GM18867 (cell line): Measurements from ENCODE around the gene FADS3.

Experiments
- ATAC-seq: cut with Tn5 transposase; IDR thresholded peaks from one replicate; pipeline ENCODE4 v1.9.1; 2021; ENCODE audit warnings: mild to moderate bottlenecking, moderate library complexity; ENCODE audit not compliant: unreplicated experiment

The FADS3 gene

GRCh38 chr11:61881397-61881796 lies 9.9 kb downstream of the FADS3 start:
- no peak for ATAC-seq

GRCh38 chr11:61880454-61880853 lies 10.9 kb downstream of the FADS3 start:
- ATAC-seq = no peak

DNA sequence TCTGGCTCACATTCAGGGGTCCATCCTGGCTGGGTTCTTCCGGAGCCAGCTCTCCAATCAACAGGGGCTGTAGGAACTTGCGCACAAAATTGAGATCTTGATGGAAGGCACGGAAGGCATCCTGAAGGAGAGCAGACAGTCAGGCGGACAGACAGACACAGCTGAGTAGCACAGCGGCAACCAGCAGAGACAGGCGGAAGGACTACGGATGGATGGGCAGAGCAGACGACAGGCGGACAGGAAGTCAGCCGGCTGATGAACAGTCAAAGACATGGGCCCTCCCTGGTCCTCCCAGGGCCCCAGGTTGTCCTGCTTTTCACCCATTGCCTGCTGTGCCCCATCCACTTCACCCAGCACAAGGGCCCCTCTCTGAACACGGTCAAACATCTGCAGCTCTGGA lies 11.3 kb downstream of the FADS3 start:
- no peak for ATAC-seq

DNA sequence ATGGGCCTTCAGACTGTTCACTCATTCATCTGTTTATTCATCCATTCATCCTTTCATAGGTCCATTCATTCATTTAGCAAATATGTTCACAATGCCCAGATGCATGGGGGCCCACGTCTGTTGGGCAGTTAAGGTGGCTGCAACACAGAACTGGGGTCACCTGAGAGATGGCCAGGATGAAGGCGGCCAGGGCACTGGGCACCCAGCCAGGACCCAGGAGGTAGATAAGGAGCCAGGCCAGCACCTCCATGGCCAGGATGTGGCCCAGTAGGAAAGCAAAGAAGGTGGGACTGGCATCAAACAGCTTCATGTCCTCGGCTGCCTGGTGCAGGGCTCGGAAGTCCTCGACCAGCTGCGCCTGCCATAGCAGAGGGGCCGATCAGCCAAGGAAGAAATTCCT lies 12.2 kb downstream of the FADS3 start:
- ATAC-seq = no peak

- no peak for ATAC-seq
Observed at GRCh38 chr11:61875698-61876097, 15.6 kb downstream of the FADS3 start.

- no peak for ATAC-seq
Observed at GRCh38 chr11:61874853-61875252, 16.5 kb downstream of the FADS3 start.

GRCh38 chr11:61874377-61874809 lies 17.0 kb downstream of the FADS3 start:
- no peak for ATAC-seq

- no peak for ATAC-seq
Observed at GRCh38 chr11:61873588-61874376, 17.6 kb downstream of the FADS3 start.

GRCh38 chr11:61872935-61873565 lies 18.3 kb downstream of the FADS3 start:
- no peak for ATAC-seq

GRCh38 chr11:61871158-61871597 lies 20.2 kb downstream of the FADS3 start:
- peak; percentile 67 for ATAC-seq

GRCh38 chr11:61870541-61871031 lies 20.8 kb downstream of the FADS3 start:
- ATAC-seq = no peak

DNA sequence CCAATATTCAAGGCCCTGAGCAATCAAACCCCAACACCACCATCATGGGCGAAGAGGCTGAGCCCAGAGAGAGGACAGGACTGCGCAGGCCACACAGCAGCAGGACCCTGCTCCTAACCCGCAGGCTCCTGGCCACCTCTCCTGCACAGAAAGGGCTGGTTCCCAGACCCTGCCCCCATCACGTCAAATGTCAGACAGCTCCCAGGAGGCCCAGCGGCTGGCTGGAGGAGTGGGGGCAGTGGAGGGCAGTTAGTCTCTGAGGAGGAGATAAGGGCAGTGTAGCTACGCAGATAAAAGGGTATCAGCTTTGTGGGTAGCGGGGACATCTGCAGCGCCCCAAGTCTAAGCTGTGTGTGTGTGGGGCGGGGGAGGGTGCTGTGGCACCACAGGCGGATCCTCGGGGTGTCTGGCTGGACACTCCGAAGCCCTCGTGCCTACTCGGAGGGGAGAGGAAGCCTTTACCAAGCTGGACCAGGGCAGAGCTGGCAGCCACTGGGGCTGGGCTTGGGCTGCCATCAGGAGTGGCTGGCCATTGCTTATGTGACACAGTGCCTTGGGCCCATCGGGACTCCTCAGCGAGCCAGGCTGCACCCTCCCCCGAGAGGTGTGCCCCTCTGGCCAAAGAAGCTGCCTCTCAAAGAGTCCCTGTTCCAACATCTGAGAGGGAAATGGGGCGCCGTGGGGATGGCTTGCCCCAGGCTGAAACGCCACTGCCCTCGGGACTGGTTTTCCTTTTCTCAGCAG lies 21.5 kb downstream of the FADS3 start:
- ATAC-seq = no peak

DNA sequence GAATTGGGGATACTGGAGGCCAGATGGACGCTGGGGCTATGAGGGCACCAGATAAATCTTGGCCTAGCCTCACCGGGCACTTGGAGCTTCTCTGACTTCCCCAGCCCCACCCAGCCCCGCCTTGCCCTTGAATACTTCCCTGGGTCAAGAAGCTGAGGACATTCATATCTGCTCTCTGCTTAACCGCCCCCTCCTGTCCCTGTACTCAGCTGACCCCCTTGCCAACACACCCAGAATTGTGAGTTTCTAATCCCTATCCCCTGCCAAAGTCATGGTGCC lies 22.0 kb downstream of the FADS3 start:
- no peak for ATAC-seq

GRCh38 chr11:61868571-61869428 lies 22.5 kb downstream of the FADS3 start:
- ATAC-seq = no peak

- ATAC-seq = no peak
Observed at GRCh38 chr11:61866958-61867343, 24.4 kb downstream of the FADS3 start.

- no peak for ATAC-seq
Observed at GRCh38 chr11:61866231-61866957, 25.0 kb downstream of the FADS3 start.

DNA sequence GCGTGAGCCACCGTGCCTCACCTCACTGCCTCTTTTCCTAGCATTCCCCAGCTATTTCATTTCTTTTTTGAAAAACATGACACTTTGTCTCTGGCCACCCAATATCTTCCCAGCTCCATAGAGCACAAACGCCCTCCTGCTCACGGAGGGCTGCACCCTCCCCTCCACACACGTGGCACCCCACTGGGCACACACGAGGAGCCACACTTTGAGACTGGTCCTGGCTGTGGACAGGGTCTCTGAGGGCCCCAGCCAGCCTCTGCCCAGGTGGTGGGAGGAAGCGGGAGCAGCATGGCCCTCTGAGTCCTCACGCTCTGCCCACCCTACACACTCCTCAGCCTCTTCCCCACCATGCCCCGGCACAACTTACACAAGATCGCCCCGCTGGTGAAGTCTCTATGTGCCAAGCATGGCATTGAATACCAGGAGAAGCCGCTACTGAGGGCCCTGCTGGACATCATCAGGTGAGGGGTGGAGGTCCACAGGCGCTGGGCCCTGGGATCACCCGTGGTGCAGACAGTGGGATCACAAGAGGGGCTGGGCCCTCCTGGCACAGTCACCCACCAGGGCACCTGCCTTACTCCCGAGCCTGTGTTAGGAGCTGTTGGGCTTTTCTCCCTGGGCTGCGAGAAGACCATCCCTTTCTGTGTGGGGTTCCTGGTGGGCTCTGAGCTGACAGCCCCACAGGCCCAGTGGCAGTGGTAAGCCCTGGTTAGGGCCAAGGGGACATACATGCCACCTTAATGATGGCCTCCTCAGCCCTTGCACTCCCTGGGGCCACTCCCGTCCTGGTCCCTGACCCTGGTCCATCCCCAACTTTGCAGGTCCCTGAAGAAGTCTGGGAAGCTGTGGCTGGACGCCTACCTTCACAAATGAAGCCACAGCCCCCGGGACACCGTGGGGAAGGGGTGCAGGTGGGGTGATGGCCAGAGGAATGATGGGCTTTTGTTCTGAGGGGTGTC lies 26.2 kb downstream of the FADS3 start:
- no peak for ATAC-seq

DNA sequence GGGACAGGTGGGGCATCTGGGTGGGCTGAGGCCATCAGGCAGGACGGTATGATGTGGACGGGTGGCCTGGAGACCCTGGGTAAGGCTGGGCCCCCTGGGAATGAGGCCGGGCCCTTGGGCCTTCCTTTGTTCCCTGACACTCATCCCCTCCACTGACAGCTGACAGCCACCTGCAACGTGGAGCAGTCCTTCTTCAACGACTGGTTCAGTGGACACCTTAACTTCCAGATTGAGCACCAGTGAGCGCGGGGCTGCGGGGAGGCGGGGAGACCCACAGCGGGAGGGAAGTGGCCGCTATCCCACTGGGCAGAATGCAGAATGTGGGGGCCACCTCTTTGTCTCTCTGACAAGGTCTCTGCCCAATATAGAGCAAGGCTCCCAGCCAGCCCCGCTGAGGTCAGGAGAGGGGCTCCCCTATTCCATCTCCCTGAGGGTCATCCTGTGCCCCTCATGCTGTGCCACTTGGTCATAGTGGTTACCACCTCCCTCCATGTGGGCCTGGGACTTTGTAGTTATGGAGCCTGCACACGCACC lies 27.7 kb downstream of the FADS3 start:
- no peak for ATAC-seq
